Measurements from ENCODE around the gene HOXA10.

Gene HOXA10

DNA sequence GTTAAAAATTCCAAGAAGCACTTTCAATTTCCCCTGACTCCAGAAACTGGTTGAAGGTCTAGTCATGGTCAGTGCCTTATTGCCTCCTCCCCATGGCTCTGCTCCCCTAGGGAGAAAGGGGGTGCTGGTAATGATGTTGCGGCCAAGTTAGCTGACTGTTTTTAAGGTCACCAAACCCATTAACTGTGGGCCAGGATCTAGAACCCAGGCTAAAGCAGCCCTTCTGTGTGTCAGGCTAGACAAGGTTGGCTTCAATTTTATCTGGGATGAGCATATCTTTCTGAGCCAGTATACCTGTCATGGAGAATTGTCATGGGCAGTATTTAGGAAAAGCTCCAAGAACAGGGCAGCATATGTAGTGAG is 36.9 kb upstream of the HOXA10 start:
- H3K27me3 ChIP-seq (ENCODE audit: control insufficient read depth, insufficient read depth, low read length): peaks cover 100% of the 10 kb centered on the region
- H3K9ac ChIP-seq (ENCODE audit: low read length): no peak overlapping the region
- no peak overlapping the region for H3K27ac ChIP-seq (ENCODE audit: low read length)
- no peak overlapping the region for H3K4me3 ChIP-seq (ENCODE audit: low read length)
- no peaks in the 10 kb centered on the region for H3K36me3 ChIP-seq (ENCODE audit: control insufficient read depth, low read depth, low read length)
- H3K9me3 ChIP-seq (ENCODE audit: control insufficient read depth, low read depth, low read length): no peaks in the 10 kb centered on the region
- peaks cover 9% of the 10 kb centered on the region for H3K4me1 ChIP-seq (ENCODE audit: control insufficient read depth, low read depth, low read length)

GRCh38 chr7:27210441-27211083 is 36.4 kb upstream of the HOXA10 start:
- Histone ChIP-seq H3K4me1 (ENCODE audit: control insufficient read depth, low read depth, low read length) (peaks cover 9% of the 10 kb centered on the region), H3K27me3 (ENCODE audit: control insufficient read depth, insufficient read depth, low read length) (peaks cover 100% of the 10 kb centered on the region), H3K9me3 (ENCODE audit: control insufficient read depth, low read depth, low read length) (no peaks in the 10 kb centered on the region), H3K36me3 (ENCODE audit: control insufficient read depth, low read depth, low read length) (no peaks in the 10 kb centered on the region), H3K4me3 (ENCODE audit: low read length) (no peak overlapping the region), H3K9ac (ENCODE audit: low read length) (no peak overlapping the region), H3K27ac (ENCODE audit: low read length) (no peak overlapping the region)

GRCh38 chr7:27209933-27210440 is 35.9 kb upstream of the HOXA10 start:
- Histone ChIP-seq H3K27me3 (ENCODE audit: control insufficient read depth, insufficient read depth, low read length) (peaks cover 100% of the 10 kb centered on the region), H3K4me3 (ENCODE audit: low read length) (no peak overlapping the region), H3K36me3 (ENCODE audit: control insufficient read depth, low read depth, low read length) (no peaks in the 10 kb centered on the region), H3K27ac (ENCODE audit: low read length) (no peak overlapping the region), H3K4me1 (ENCODE audit: control insufficient read depth, low read depth, low read length) (peaks cover 9% of the 10 kb centered on the region), H3K9me3 (ENCODE audit: control insufficient read depth, low read depth, low read length) (no peaks in the 10 kb centered on the region), H3K9ac (ENCODE audit: low read length) (no peak overlapping the region)

DNA sequence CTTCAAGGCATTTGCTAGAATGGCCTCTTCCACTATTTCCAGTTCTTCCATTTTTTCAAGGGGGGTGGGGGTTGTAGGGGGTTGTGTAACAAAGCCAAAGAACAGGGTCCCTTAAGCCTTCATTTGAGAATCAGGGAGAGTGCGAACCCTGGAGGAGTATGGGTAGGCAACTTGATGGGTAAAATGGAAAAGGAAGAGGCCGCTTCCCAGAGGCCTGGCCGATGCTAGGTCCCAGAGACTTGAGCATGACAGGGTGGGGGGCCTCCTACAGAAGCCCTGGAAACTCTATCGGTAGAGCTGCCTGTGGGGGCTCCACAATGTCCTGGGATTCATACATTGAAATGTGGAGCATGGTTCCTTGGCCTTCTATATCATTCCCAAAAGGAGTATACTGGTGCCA is 34.9 kb upstream of the HOXA10 start:
- Histone ChIP-seq H3K36me3 (ENCODE audit: control insufficient read depth, low read depth, low read length) (no peaks in the 10 kb centered on the region), H3K4me1 (ENCODE audit: control insufficient read depth, low read depth, low read length) (peaks cover under 1% of the 10 kb centered on the region), H3K27me3 (ENCODE audit: control insufficient read depth, insufficient read depth, low read length) (peaks cover 100% of the 10 kb centered on the region), H3K9ac (ENCODE audit: low read length) (no peak overlapping the region), H3K27ac (ENCODE audit: low read length) (no peak overlapping the region), H3K4me3 (ENCODE audit: low read length) (no peak overlapping the region), H3K9me3 (ENCODE audit: control insufficient read depth, low read depth, low read length) (no peaks in the 10 kb centered on the region)

DNA sequence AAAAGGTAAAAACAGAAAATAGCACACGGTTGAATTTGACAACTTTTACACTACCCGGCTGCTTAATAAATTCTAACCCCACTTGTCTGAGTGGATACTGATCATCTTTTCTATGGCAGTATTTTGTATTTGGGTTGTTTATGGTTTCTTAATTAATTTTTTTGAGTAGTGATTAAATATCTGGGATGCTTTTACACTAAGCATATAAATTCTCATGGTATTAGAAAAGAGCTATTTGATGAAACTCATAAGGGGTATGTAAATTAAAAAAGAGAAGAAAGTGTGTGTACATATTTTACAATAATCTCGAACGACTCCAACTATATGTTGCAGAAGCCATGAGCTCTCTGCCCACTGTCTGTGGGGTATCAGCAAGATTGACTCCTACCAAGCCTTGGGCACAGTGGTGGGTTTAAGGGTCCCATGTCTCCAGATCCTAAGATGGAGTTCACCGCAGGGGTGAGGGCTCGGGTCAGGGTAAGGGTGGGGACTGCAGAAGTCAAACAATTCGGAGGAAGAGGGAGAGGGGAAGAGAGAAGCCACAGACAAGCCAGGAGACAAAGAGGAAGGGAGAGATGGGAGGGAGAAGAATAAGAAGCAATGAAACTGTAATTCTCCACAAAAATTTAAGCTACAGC is 33.3 kb upstream of the HOXA10 start:
- peaks cover 100% of the 10 kb centered on the region for H3K27me3 ChIP-seq (ENCODE audit: control insufficient read depth, insufficient read depth, low read length)
- no peaks in the 10 kb centered on the region for H3K4me1 ChIP-seq (ENCODE audit: control insufficient read depth, low read depth, low read length)
- H3K36me3 ChIP-seq (ENCODE audit: control insufficient read depth, low read depth, low read length): no peaks in the 10 kb centered on the region
- H3K4me3 ChIP-seq (ENCODE audit: low read length): no peak overlapping the region
- H3K9ac ChIP-seq (ENCODE audit: low read length): no peak overlapping the region
- no peaks in the 10 kb centered on the region for H3K9me3 ChIP-seq (ENCODE audit: control insufficient read depth, low read depth, low read length)
- H3K27ac ChIP-seq (ENCODE audit: low read length): no peak overlapping the region

DNA sequence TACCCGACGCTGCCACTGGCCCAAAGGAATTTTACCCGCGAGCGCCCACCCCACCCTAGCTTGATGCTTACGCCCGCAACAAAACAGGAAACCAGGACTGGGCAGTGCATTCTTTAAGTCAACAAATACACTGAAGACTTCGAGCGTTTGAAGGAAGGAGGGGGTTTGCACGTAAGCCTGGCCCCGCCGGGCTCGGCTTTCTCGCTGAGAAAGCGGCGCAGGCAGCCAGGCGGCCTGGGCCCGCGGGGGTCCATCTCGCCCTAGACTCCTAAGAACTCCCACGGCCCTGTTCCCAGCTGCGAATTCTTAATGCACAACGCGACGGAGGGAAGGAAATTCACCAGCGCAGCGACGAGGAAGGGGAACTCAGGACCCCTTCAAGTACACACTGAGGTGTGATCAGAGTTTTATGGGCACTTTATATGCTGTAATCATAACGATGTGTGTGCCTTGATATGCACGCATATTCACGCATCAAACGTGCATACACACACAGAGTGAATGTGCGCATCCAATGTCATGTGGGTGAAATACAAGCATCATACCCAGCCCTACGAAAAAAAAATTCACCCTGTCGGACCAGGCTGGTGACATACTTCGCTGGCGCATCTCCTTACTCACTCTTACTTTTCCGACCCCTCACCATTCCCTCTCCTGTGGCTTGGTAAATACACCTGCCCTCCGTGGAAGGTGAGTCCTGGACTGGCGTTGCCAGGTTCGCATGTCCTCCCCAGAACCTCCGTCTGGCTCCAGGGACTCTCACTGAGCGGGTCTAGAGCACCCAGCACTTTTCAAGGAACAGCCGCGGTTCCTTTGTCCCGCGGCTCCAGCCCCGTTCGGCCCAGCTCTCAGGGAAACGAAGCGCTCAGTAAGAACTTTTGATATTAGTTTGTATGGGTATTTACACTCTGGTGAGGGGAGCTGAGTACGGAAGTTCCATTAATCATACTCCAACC is 31.5 kb upstream of the HOXA10 start:
- H3K27me3 ChIP-seq (ENCODE audit: control insufficient read depth, insufficient read depth, low read length): peaks cover 100% of the 10 kb centered on the region
- H3K27ac ChIP-seq (ENCODE audit: low read length): no peak overlapping the region
- no peaks in the 10 kb centered on the region for H3K36me3 ChIP-seq (ENCODE audit: control insufficient read depth, low read depth, low read length)
- H3K4me3 ChIP-seq (ENCODE audit: low read length): no peak overlapping the region
- no peaks in the 10 kb centered on the region for H3K4me1 ChIP-seq (ENCODE audit: control insufficient read depth, low read depth, low read length)
- H3K9ac ChIP-seq (ENCODE audit: low read length): no peak overlapping the region
- H3K9me3 ChIP-seq (ENCODE audit: control insufficient read depth, low read depth, low read length): no peaks in the 10 kb centered on the region

- Histone ChIP-seq H3K4me1 (ENCODE audit: control insufficient read depth, low read depth, low read length) (no peaks in the 10 kb centered on the region), H3K27me3 (ENCODE audit: control insufficient read depth, insufficient read depth, low read length) (peaks cover 100% of the 10 kb centered on the region), H3K4me3 (ENCODE audit: low read length) (no peak overlapping the region), H3K36me3 (ENCODE audit: control insufficient read depth, low read depth, low read length) (no peaks in the 10 kb centered on the region), H3K27ac (ENCODE audit: low read length) (no peak overlapping the region), H3K9ac (ENCODE audit: low read length) (no peak overlapping the region), H3K9me3 (ENCODE audit: control insufficient read depth, low read depth, low read length) (no peaks in the 10 kb centered on the region)
Observed at GRCh38 chr7:27204851-27205322, 30.8 kb upstream of the HOXA10 start.

DNA sequence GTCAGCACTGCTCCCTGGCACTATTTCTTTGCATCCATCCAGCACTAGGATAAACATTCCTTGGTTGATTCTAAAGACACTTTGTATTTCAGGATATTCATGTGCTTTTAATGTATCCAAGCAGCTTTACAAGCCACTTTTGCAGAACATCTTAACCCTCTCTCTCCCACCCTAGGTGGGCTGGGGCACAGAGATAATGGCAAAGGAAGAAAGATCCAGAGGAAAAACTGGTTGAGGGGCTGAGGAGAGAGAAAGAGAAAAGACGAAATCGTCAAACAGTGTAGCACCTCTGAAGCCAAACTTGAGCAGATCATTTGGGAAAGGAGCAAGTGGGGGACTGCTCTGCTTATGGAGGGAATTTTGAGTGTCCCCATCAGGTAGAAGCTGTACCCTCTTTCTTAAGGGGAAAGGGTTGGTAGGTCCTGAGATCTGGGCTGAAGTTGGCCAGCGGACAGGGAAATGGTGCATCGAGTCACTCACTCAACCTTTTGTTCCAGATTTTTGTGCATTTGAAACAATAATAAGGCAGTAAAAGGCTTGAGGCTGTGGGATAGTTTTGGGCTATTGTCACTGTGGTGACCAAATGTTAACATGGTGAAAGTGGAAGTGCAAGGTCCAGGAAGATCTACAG is 30.0 kb upstream of the HOXA10 start:
- Histone ChIP-seq H3K27ac (ENCODE audit: low read length) (no peak overlapping the region), H3K4me3 (ENCODE audit: low read length) (no peak overlapping the region), H3K36me3 (ENCODE audit: control insufficient read depth, low read depth, low read length) (no peaks in the 10 kb centered on the region), H3K9ac (ENCODE audit: low read length) (no peak overlapping the region), H3K9me3 (ENCODE audit: control insufficient read depth, low read depth, low read length) (no peaks in the 10 kb centered on the region), H3K27me3 (ENCODE audit: control insufficient read depth, insufficient read depth, low read length) (peaks cover 98% of the 10 kb centered on the region), H3K4me1 (ENCODE audit: control insufficient read depth, low read depth, low read length) (no peaks in the 10 kb centered on the region)

- peaks cover 98% of the 10 kb centered on the region for H3K27me3 ChIP-seq (ENCODE audit: control insufficient read depth, insufficient read depth, low read length)
- H3K9me3 ChIP-seq (ENCODE audit: control insufficient read depth, low read depth, low read length): no peaks in the 10 kb centered on the region
- H3K36me3 ChIP-seq (ENCODE audit: control insufficient read depth, low read depth, low read length): no peaks in the 10 kb centered on the region
- H3K4me1 ChIP-seq (ENCODE audit: control insufficient read depth, low read depth, low read length): no peaks in the 10 kb centered on the region
- no peak overlapping the region for H3K9ac ChIP-seq (ENCODE audit: low read length)
- H3K27ac ChIP-seq (ENCODE audit: low read length): no peak overlapping the region
- H3K4me3 ChIP-seq (ENCODE audit: low read length): no peak overlapping the region
Observed at GRCh38 chr7:27203365-27203953, 29.3 kb upstream of the HOXA10 start.

GRCh38 chr7:27202862-27203134 is 28.7 kb upstream of the HOXA10 start:
- Histone ChIP-seq H3K27ac (ENCODE audit: low read length) (no peak overlapping the region), H3K27me3 (ENCODE audit: control insufficient read depth, insufficient read depth, low read length) (peaks cover 98% of the 10 kb centered on the region)

More at GRCh38 chr7:27202862-27203134, 28.7 kb upstream of the HOXA10 start:
- Histone ChIP-seq H3K4me1 (ENCODE audit: control insufficient read depth, low read depth, low read length) (no peaks in the 10 kb centered on the region), H3K9me3 (ENCODE audit: control insufficient read depth, low read depth, low read length) (peaks cover 3% of the 10 kb centered on the region), H3K36me3 (ENCODE audit: control insufficient read depth, low read depth, low read length) (no peaks in the 10 kb centered on the region), H3K4me3 (ENCODE audit: low read length) (no peak overlapping the region), H3K9ac (ENCODE audit: low read length) (no peak overlapping the region)

Measured in iPS-18a (cell line).